WTC11 (cell line): ENCODE data around the gene AMMECR1L. TPM values are rescaled to one million over a fixed set of nuclear protein-coding genes. Genes with fewer than 3 reads are reported as not detected.

Experiments
- ATAC-seq: fragments of 200-7000 bp; cut with Tn5 transposase; 2 replicates; pipeline ENCODE4 v1.10.0; 2021; ENCODE audit warnings: mild to moderate bottlenecking, moderate library complexity
- CTCF ChIA-PET: fragments of 300-600 bp; sonication (Branson Sonifier 250); formaldehyde crosslinking; loops from one replicate; lab custom pipeline; 2021; ENCODE audit warnings: antibody characterized with exemption; lab: Charles Lee
- POLR2A ChIA-PET: fragments of 350-600 bp; sonication (Branson Sonifier 250); formaldehyde crosslinking; loops from one replicate; lab custom pipeline; 2021; ENCODE audit warnings: antibody characterized with exemption; lab: Charles Lee
- DNase-seq: peaks from one replicate; pipeline ENCODE4 v3.0.0; 2021; ENCODE audit warnings: low spot score
- H3K27ac Mint-ChIP-seq: 2 replicates; pipeline ENCODE4 v1.8.0; 2021; ENCODE audit warnings: mixed read lengths
- H3K27me3 Mint-ChIP-seq: 2 replicates; pipeline ENCODE4 v1.8.0; 2021; ENCODE audit warnings: low read depth, mild to moderate bottlenecking, moderate library complexity, mixed read lengths
- H3K36me3 Mint-ChIP-seq: 2 replicates; pipeline ENCODE4 v1.8.0; 2021; ENCODE audit warnings: mixed read lengths
- H3K4me1 Mint-ChIP-seq: 2 replicates; pipeline ENCODE4 v1.8.0; 2022; ENCODE audit warnings: mixed read lengths
- H3K4me3 Mint-ChIP-seq: 2 replicates; pipeline ENCODE4 v1.8.0; 2021; ENCODE audit warnings: mild to moderate bottlenecking, moderate library complexity, mixed read lengths
- H3K9me3 Mint-ChIP-seq: 2 replicates; pipeline ENCODE4 v1.8.0; 2021; ENCODE audit warnings: mixed read lengths
- AR ChIP-seq: fragments of 250-450 bp; sonication (Bioruptor Pico); IDR thresholded peaks from 2 replicates; pipeline ENCODE4 v1.9.0; 2021; ENCODE audit warnings: mild to moderate bottlenecking
- CREB1 ChIP-seq: sonication (generic); formaldehyde crosslinking; IDR thresholded peaks from 2 replicates; pipeline ENCODE4 v1.8.0; 2023; ENCODE audit warnings: mild to moderate bottlenecking, missing genetic modification reagents
- E2F1 ChIP-seq: sonication (generic); formaldehyde crosslinking; IDR thresholded peaks from 2 replicates; pipeline ENCODE4 v1.8.0; 2022; ENCODE audit warnings: mild to moderate bottlenecking, missing genetic modification reagents
- EMX1 ChIP-seq: fragments of 250-450 bp; sonication (Bioruptor Pico); IDR thresholded peaks from 2 replicates; pipeline ENCODE4 v1.8.0; 2021; ENCODE audit warnings: mild to moderate bottlenecking
- ESRRA ChIP-seq: sonication (generic); formaldehyde crosslinking; IDR thresholded peaks from 2 replicates; pipeline ENCODE4 v1.8.1; 2022; ENCODE audit warnings: mild to moderate bottlenecking, missing genetic modification reagents, borderline replicate concordance
- FOXK1 ChIP-seq: sonication (generic); formaldehyde crosslinking; IDR thresholded peaks from 2 replicates; pipeline ENCODE4 v1.8.0; 2022; ENCODE audit warnings: mild to moderate bottlenecking, moderate library complexity, missing genetic modification reagents
- FOXP4 ChIP-seq: sonication (generic); formaldehyde crosslinking; IDR thresholded peaks from 2 replicates; pipeline ENCODE4 v1.8.0; 2022; ENCODE audit warnings: mild to moderate bottlenecking, missing genetic modification reagents
- JAZF1 ChIP-seq: fragments of 250-450 bp; sonication (Bioruptor Pico); IDR thresholded peaks from 2 replicates; pipeline ENCODE4 v1.9.0; 2021; ENCODE audit warnings: moderate library complexity, mild to moderate bottlenecking, inconsistent platforms
- KAT7 ChIP-seq: sonication (generic); formaldehyde crosslinking; IDR thresholded peaks from 2 replicates; pipeline ENCODE4 v1.8.1; 2023; ENCODE audit warnings: missing genetic modification reagents, mild to moderate bottlenecking, borderline replicate concordance
- MLX ChIP-seq: sonication (generic); formaldehyde crosslinking; IDR thresholded peaks from 2 replicates; pipeline ENCODE4 v1.8.1; 2023; ENCODE audit warnings: mild to moderate bottlenecking, missing genetic modification reagents, moderate library complexity
- NR1H2 ChIP-seq: sonication (generic); formaldehyde crosslinking; IDR thresholded peaks from 2 replicates; pipeline ENCODE4 v1.9.0; 2021; ENCODE audit warnings: mild to moderate bottlenecking, moderate library complexity, missing genetic modification reagents
- NR3C1 ChIP-seq: sonication (generic); formaldehyde crosslinking; conservative IDR thresholded peaks from 2 replicates; pipeline ENCODE4 v1.8.1; 2023; ENCODE audit warnings: low read depth, mild to moderate bottlenecking, missing genetic modification reagents
- OVOL2 ChIP-seq: fragments of 250-450 bp; sonication (Bioruptor Pico); IDR thresholded peaks from 2 replicates; pipeline ENCODE4 v1.9.0; 2021; ENCODE audit warnings: mild to moderate bottlenecking, borderline replicate concordance
- SOX15 ChIP-seq: fragments of 250-450 bp; sonication (Bioruptor Pico); IDR thresholded peaks from 2 replicates; pipeline ENCODE4 v1.9.0; 2021; ENCODE audit warnings: mild to moderate bottlenecking
- TEAD4 ChIP-seq: sonication (generic); formaldehyde crosslinking; IDR thresholded peaks from 2 replicates; pipeline ENCODE4 v1.8.0; 2022; ENCODE audit warnings: mild to moderate bottlenecking, missing genetic modification reagents
- TP53 ChIP-seq: sonication (generic); formaldehyde crosslinking; IDR thresholded peaks from 2 replicates; pipeline ENCODE4 v1.8.1; 2023; ENCODE audit warnings: mild to moderate bottlenecking, missing genetic modification reagents
- USF1 ChIP-seq: sonication (generic); formaldehyde crosslinking; IDR thresholded peaks from 2 replicates; pipeline ENCODE4 v1.8.0; 2022; ENCODE audit warnings: mild to moderate bottlenecking, missing genetic modification reagents
- ZMAT4 ChIP-seq: fragments of 250-450 bp; sonication (Bioruptor Pico); IDR thresholded peaks from 2 replicates; pipeline ENCODE4 v1.9.0; 2021; ENCODE audit warnings: mild to moderate bottlenecking
- ZNF138 ChIP-seq: sonication (generic); formaldehyde crosslinking; conservative IDR thresholded peaks from 2 replicates; pipeline ENCODE4 v1.8.1; 2022; ENCODE audit warnings: mild to moderate bottlenecking, moderate library complexity, missing genetic modification reagents
- ZNF232 ChIP-seq: sonication (generic); formaldehyde crosslinking; IDR thresholded peaks from 2 replicates; pipeline ENCODE4 v1.8.0; 2022; ENCODE audit warnings: mild to moderate bottlenecking, missing genetic modification reagents
- ZNF263 ChIP-seq: sonication (generic); formaldehyde crosslinking; IDR thresholded peaks from 2 replicates; pipeline ENCODE4 v1.8.1; 2022; ENCODE audit warnings: low read depth, mild to moderate bottlenecking, moderate library complexity, missing genetic modification reagents
- ZNF317 ChIP-seq: sonication (generic); formaldehyde crosslinking; IDR thresholded peaks from 2 replicates; pipeline ENCODE4 v1.8.1; 2023; ENCODE audit warnings: low read depth, mild to moderate bottlenecking, moderate library complexity, missing genetic modification reagents, borderline replicate concordance
- ZNF532 ChIP-seq: fragments of 250-450 bp; sonication (Bioruptor Pico); IDR thresholded peaks from 2 replicates; pipeline ENCODE4 v1.9.0; 2021; ENCODE audit warnings: mild to moderate bottlenecking, borderline replicate concordance
- total RNA-seq: library from RNA; stranded (reverse); gene quantifications from 3 replicates; pipeline ENCODE4 v1.2.3, GENCODE V29; 2021

Gene AMMECR1L
- total RNA-seq, 1 experiment from 2014 or later = 17.9 TPM

- Mint-ChIP-seq H3K4me3 (no peak overlapping the region), H3K36me3 (peaks cover 66% of the 10 kb centered on the region), H3K9me3 (no peaks in the 10 kb centered on the region), H3K27me3 (no peaks in the 10 kb centered on the region), H3K27ac (no peak overlapping the region), H3K4me1 (peaks cover 10% of the 10 kb centered on the region)
- POLR2A ChIA-PET = no interaction called here
- TF ChIP-seq TP53 (CRISPR knock-in tag) (no peak), ZNF232 (CRISPR knock-in tag) (no peak), SOX15 (CRISPR knock-in tag) (no peak), NR3C1 (CRISPR knock-in tag) (no peak), ZNF138 (no peak), E2F1 (no peak), FOXP4 (no peak), FOXK1 (no peak), ZMAT4 (CRISPR knock-in tag) (no peak), AR (CRISPR knock-in tag) (no peak), ZNF263 (CRISPR knock-in tag) (no peak), TEAD4 (CRISPR knock-in tag) (no peak), MLX (no peak), USF1 (CRISPR knock-in tag) (no peak), JAZF1 (no peak), OVOL2 (no peak), ESRRA (CRISPR knock-in tag) (no peak), KAT7 (CRISPR knock-in tag) (no peak)
- CTCF ChIA-PET = no interaction called here
- DNase-seq (no peak), ATAC-seq (no peak)
These were observed 19.8 kb downstream of the AMMECR1L start for GRCh38 chr2:127865926-127866325.

- ChIA-PET POLR2A (no interaction called here), CTCF (no interaction called here)
- no peak overlapping the region for H3K27ac Mint-ChIP-seq
- H3K4me3 Mint-ChIP-seq = no peak overlapping the region
- H3K4me1 Mint-ChIP-seq = peaks cover 20% of the 10 kb centered on the region
- H3K9me3 Mint-ChIP-seq = no peaks in the 10 kb centered on the region
- peaks cover 59% of the 10 kb centered on the region for H3K36me3 Mint-ChIP-seq
- H3K27me3 Mint-ChIP-seq = no peaks in the 10 kb centered on the region
- peak; percentile 30 for DNase-seq
- peak; percentile 57 for ATAC-seq
- no peak for TF ChIP-seq EMX1 (CRISPR knock-in tag)
- no peak for TF ChIP-seq ZNF317 (CRISPR knock-in tag)
- TF ChIP-seq FOXK1 = no peak
- no peak for TF ChIP-seq NR1H2 (CRISPR knock-in tag)
- TF ChIP-seq ZMAT4 (CRISPR knock-in tag) = no peak
- TF ChIP-seq SOX15 (CRISPR knock-in tag) = no peak
- TF ChIP-seq CREB1 (CRISPR knock-in tag) = no peak
- no peak for TF ChIP-seq ZNF532
These were observed 20.9 kb downstream of the AMMECR1L start for GRCh38 chr2:127864877-127865276.
